ENCODE data around the gene SENP5.

- TF ChIP-seq EZH2phosphoT487 (IDR thresholded peaks at IDR 0.05), result no peak
- TF ChIP-seq EZH2 (IDR thresholded peaks at IDR 0.05), result no peak
Measured at GRCh38 chr3:196821806-196822355, 45.8 kb upstream of the SENP5 start.
